ENCODE results near the gene RYR1. TPM values are rescaled to one million over a fixed set of nuclear protein-coding genes. Genes with fewer than 3 reads are reported as not detected.

Gene RYR1
- polyA plus RNA-seq, 1 experiment: not detected

DNA sequence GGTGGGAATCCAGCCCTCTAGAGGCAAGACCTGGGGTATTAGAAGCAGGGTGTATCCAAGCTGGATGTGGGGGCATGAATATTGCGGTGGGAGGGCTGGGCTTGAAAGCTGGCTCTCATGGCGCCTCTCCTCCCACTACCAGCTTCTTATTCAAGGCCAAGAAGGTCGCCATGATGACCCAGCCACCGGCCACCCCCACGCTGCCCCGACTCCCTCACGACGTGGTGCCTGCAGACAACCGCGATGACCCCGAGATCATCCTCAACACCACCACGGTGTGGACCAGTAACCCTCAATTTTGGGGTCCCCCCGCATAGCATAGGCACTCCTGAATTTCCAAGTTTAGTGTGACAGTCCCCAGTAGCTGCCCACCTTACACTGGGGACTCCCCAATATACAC is 41.7 kb downstream of the RYR1 start:
- ChIA-PET CTCF (no interaction called here), POLR2A (no interaction called here)
- H3K27me3 ChIP-seq (ENCODE audit: control insufficient read depth, insufficient read depth, low read length): peaks cover 4% of the 10 kb centered on the region
- TF ChIP-seq, protein P1, sequence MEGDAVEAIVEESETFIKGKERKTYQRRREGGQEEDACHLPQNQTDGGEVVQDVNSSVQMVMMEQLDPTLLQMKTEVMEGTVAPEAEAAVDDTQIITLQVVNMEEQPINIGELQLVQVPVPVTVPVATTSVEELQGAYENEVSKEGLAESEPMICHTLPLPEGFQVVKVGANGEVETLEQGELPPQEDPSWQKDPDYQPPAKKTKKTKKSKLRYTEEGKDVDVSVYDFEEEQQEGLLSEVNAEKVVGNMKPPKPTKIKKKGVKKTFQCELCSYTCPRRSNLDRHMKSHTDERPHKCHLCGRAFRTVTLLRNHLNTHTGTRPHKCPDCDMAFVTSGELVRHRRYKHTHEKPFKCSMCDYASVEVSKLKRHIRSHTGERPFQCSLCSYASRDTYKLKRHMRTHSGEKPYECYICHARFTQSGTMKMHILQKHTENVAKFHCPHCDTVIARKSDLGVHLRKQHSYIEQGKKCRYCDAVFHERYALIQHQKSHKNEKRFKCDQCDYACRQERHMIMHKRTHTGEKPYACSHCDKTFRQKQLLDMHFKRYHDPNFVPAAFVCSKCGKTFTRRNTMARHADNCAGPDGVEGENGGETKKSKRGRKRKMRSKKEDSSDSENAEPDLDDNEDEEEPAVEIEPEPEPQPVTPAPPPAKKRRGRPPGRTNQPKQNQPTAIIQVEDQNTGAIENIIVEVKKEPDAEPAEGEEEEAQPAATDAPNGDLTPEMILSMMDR (IDR thresholded peaks at IDR 0.05; ENCODE audit: low read depth, low read length): no peak
- no peaks in the 10 kb centered on the region; the same call in 1 of the 2 replicates for H3K9me3 ChIP-seq (ENCODE audit: control insufficient read depth, insufficient read depth, low read length)
- H3K27ac ChIP-seq (ENCODE audit: low read depth, low read length): no peak overlapping the region
- DNase-seq (ENCODE audit: low read depth, low spot score): no peak
- no peak overlapping the region for H3K4me3 ChIP-seq (ENCODE audit: low read depth, low read length)

- no peak overlapping the region for H3K27ac ChIP-seq (ENCODE audit: low read depth, low read length)
- no peaks in the 10 kb centered on the region; the same call in 1 of the 2 replicates for H3K9me3 ChIP-seq (ENCODE audit: control insufficient read depth, insufficient read depth, low read length)
- DNase-seq (ENCODE audit: low read depth, low spot score): no peak
- H3K4me3 ChIP-seq (ENCODE audit: low read depth, low read length): no peak overlapping the region
- TF ChIP-seq, protein P1 (IDR thresholded peaks at IDR 0.05; ENCODE audit: low read depth, low read length): 0 out of 2 replicates have a peak, but pooled peaks have one; percentile 10
- CTCF ChIA-PET: interaction anchor here (0.7 to 1.1 kb wide), 3 partner anchors 11 to 455 kb away, joined by 3 read pairs; partner anchors contain the start of gene FAM98C
- POLR2A ChIA-PET: no interaction called here
- H3K27me3 ChIP-seq (ENCODE audit: control insufficient read depth, insufficient read depth, low read length): no peaks in the 10 kb centered on the region
Observed at GRCh38 chr19:38478273-38478971, 44.9 kb downstream of the RYR1 start.

DNA sequence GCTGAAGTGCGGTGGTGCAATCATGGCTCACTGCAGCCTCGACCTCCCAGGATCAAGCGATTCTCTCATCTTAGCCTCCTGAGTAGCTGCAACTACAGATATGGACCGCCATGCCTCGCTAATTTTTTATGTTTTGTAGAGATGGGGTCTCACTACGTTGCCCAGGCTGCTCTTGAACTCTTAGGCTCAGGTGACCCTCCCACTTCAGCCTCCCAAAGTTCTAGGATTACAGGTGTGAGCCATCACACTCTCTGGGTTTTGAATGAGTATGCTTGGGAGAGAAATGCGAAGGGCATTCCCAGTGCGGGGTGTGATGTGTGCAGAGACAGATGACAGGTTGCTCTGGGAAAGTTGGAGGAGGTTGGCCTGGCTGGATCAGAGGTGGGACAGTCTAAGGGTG is 49.0 kb downstream of the RYR1 start:
- POLR2A ChIA-PET: no interaction called here
- no peak overlapping the region for H3K27ac ChIP-seq (ENCODE audit: low read depth, low read length)
- no peak for DNase-seq (ENCODE audit: low read depth, low spot score)
- no peak overlapping the region for H3K4me3 ChIP-seq (ENCODE audit: low read depth, low read length)
- TF ChIP-seq, protein P1 (IDR thresholded peaks at IDR 0.05; ENCODE audit: low read depth, low read length): no peak
- CTCF ChIA-PET: no interaction called here
- H3K27me3 ChIP-seq (ENCODE audit: control insufficient read depth, insufficient read depth, low read length): no peaks in the 10 kb centered on the region
- no peaks in the 10 kb centered on the region for H3K9me3 ChIP-seq (ENCODE audit: control insufficient read depth, insufficient read depth, low read length)

- ChIA-PET CTCF (no interaction called here), POLR2A (no interaction called here)
- TF ChIP-seq, protein P1 (IDR thresholded peaks at IDR 0.05; ENCODE audit: low read depth, low read length): no peak
- H3K27me3 ChIP-seq (ENCODE audit: control insufficient read depth, insufficient read depth, low read length): no peaks in the 10 kb centered on the region
- no peak overlapping the region for H3K4me3 ChIP-seq (ENCODE audit: low read depth, low read length)
- H3K27ac ChIP-seq (ENCODE audit: low read depth, low read length): no peak overlapping the region
- no peaks in the 10 kb centered on the region for H3K9me3 ChIP-seq (ENCODE audit: control insufficient read depth, insufficient read depth, low read length)
- DNase-seq (ENCODE audit: low read depth, low spot score): no peak
Observed at GRCh38 chr19:38483016-38483630, 49.6 kb downstream of the RYR1 start.

DNA sequence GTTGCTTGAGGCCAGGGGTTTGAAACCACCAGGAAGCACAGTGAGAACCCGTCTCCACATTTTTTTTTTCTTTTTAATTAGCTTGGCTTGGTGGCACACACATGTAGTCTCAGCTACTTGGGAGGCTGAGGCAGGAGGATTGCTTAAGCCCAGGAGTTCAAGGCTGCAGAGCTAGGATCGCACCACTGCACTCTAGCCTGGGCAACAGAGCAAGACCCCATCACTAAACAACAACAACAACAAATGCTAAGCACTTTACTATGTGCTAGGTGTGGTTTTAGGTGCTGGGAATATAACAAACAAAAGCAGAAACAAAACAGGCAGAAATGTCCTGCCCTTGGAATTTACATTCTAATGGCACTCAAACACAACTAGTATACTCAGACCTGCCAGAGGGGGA is 51.3 kb downstream of the RYR1 start:
- TF ChIP-seq, protein P1 (IDR thresholded peaks at IDR 0.05; ENCODE audit: low read depth, low read length): no peak
- no peak overlapping the region for H3K4me3 ChIP-seq (ENCODE audit: low read depth, low read length)
- H3K9me3 ChIP-seq (ENCODE audit: control insufficient read depth, insufficient read depth, low read length): no peaks in the 10 kb centered on the region
- H3K27ac ChIP-seq (ENCODE audit: low read depth, low read length): no peak overlapping the region
- DNase-seq (ENCODE audit: low read depth, low spot score): no peak
- ChIA-PET CTCF (no interaction called here), POLR2A (no interaction called here)
- H3K27me3 ChIP-seq (ENCODE audit: control insufficient read depth, insufficient read depth, low read length): no peaks in the 10 kb centered on the region
